Measurements from ENCODE around the gene MYL6B. TPM values are rescaled to one million over a fixed set of nuclear protein-coding genes. Genes with fewer than 3 reads are reported as not detected.
"Not testable (repeated sequence)": the region's sequence is repeated elsewhere in the genome, so short reads cannot be mapped to it uniquely, and the experiment has no call there.

The MYL6B gene
- total RNA-seq, 1 experiment from 2014 or later, result 115 TPM

- in situ Hi-C loops (cut with HindIII; ENCODE audit: low sequenced_read_pairs), result no loop called here
- no peak for DNase-seq (ENCODE audit: low spot score)
Measured at GRCh38 chr12:56146492-56147460, 5.6 kb upstream of the MYL6B start.

- in situ Hi-C loops (cut with HindIII; ENCODE audit: low sequenced_read_pairs), result no loop called here
- no peak for DNase-seq (ENCODE audit: low spot score)
Measured at GRCh38 chr12:56150563-56150962, 1.8 kb upstream of the MYL6B start.

GRCh38 chr12:56151672-56152131, 685 bp upstream of the MYL6B start:
- in situ Hi-C loops (cut with HindIII; ENCODE audit: low sequenced_read_pairs), result no loop called here
- DNase-seq (ENCODE audit: low spot score), result peak; percentile 56

GRCh38 chr12:56152756-56153677, 630 bp downstream of the MYL6B start:
- in situ Hi-C loops (cut with HindIII; ENCODE audit: low sequenced_read_pairs), result no loop called here
- no peak for DNase-seq (ENCODE audit: low spot score)

- in situ Hi-C loops (cut with HindIII; ENCODE audit: low sequenced_read_pairs), result no loop called here
- no peak for DNase-seq (ENCODE audit: low spot score)
Measured at GRCh38 chr12:56153678-56154065, 1.3 kb downstream of the MYL6B start.

- in situ Hi-C loops (cut with HindIII; ENCODE audit: low sequenced_read_pairs), result no loop called here
- DNase-seq (ENCODE audit: low spot score), result no peak
Measured at GRCh38 chr12:56154246-56154771, 1.9 kb downstream of the MYL6B start.

- in situ Hi-C loops (cut with HindIII; ENCODE audit: low sequenced_read_pairs), result no loop called here
- no peak for DNase-seq (ENCODE audit: low spot score)
Measured at GRCh38 chr12:56154818-56155217, 2.4 kb downstream of the MYL6B start.

GRCh38 chr12:56155256-56155845, 3.0 kb downstream of the MYL6B start:
- no peak for DNase-seq (ENCODE audit: low spot score)
- in situ Hi-C loops (cut with HindIII; ENCODE audit: low sequenced_read_pairs), result no loop called here

- DNase-seq (ENCODE audit: low spot score); in situ Hi-C loops (cut with HindIII; ENCODE audit: low sequenced_read_pairs): not testable (repeated sequence)
Measured at GRCh38 chr12:56156464-56157200, 4.2 kb downstream of the MYL6B start.

- in situ Hi-C loops (cut with HindIII; ENCODE audit: low sequenced_read_pairs), result no loop called here
- DNase-seq (ENCODE audit: low spot score), result peak; percentile 84
Measured at GRCh38 chr12:56157201-56158028, 5.0 kb downstream of the MYL6B start.

- in situ Hi-C loops (cut with HindIII; ENCODE audit: low sequenced_read_pairs), result no loop called here
- DNase-seq (ENCODE audit: low spot score), result peak; percentile 100
Measured at GRCh38 chr12:56158029-56158925, 5.9 kb downstream of the MYL6B start, which contains the start of gene MYL6. TSS of gene MYL6 (plus strand) at chr12:56158359. CDS start at chr12:56158402, 43 bp downstream.

GRCh38 chr12:56158926-56159461, 6.6 kb downstream of the MYL6B start:
- DNase-seq (ENCODE audit: low spot score), result peak; percentile 69
- in situ Hi-C loops (cut with HindIII; ENCODE audit: low sequenced_read_pairs), result no loop called here

- in situ Hi-C loops (cut with HindIII; ENCODE audit: low sequenced_read_pairs), result no loop called here
- DNase-seq (ENCODE audit: low spot score), result no peak
Measured at GRCh38 chr12:56159482-56160192, 7.2 kb downstream of the MYL6B start.

- in situ Hi-C loops (cut with HindIII; ENCODE audit: low sequenced_read_pairs), result no loop called here
Measured at GRCh38 chr12:56160193-56160763, 7.9 kb downstream of the MYL6B start.

GRCh38 chr12:56160894-56161689, 8.7 kb downstream of the MYL6B start:
- in situ Hi-C loops (cut with HindIII; ENCODE audit: low sequenced_read_pairs), result no loop called here
- DNase-seq (ENCODE audit: low spot score), result no peak

More at GRCh38 chr12:56160193-56160763, 7.9 kb downstream of the MYL6B start:
- DNase-seq (ENCODE audit: low spot score), result no peak
